Activated T-cell treated with anti-CD3 and anti-CD28 coated beads, Interleukin-2, amount 50 U/mL, for 72 hours (primary cell): ENCODE data around the gene IQGAP2. TPM values are rescaled to one million over a fixed set of nuclear protein-coding genes. Genes with fewer than 3 reads are reported as not detected.
"Not testable (repeated sequence)": the region's sequence is repeated elsewhere in the genome, so short reads cannot be mapped to it uniquely, and the experiment has no call there.

Source experiments
- ATAC-seq, 2 donors: fragments of 150-1000 bp; cut with Tn5 transposase; replicated peaks in 1 of 2; 2 replicates each; pipeline ENCODE4 v1.10.0; 2021; ENCODE audit warnings: moderate library complexity in 2 of 2, mild to moderate bottlenecking in 1 of 2
- DNase-seq, 2 donors: peaks; one replicate each; pipeline ENCODE4 v3.0.0; 2021 to 2022; ENCODE audit warnings: mixed read lengths in 1 of 2
- H3K27ac Mint-ChIP-seq: one replicate; pipeline ENCODE4 v1.8.0; 2022; ENCODE audit warnings: mild to moderate bottlenecking, moderate library complexity, mixed read lengths
- H3K27me3 Mint-ChIP-seq: one replicate; pipeline ENCODE4 v1.8.0; 2022; ENCODE audit warnings: low read depth, mixed read lengths
- H3K36me3 Mint-ChIP-seq, 2 donors: one replicate each; pipeline ENCODE4 v1.8.0; 2022; ENCODE audit warnings: mixed read lengths in 2 of 2, mild to moderate bottlenecking in 1 of 2; ENCODE audit not compliant: insufficient read depth in 2 of 2
- H3K4me1 Mint-ChIP-seq: one replicate; pipeline ENCODE4 v1.8.0; 2022; ENCODE audit warnings: low read depth, mixed read lengths
- H3K4me3 Mint-ChIP-seq, 2 donors: one replicate each; pipeline ENCODE4 v1.8.0; 2022; ENCODE audit warnings: mild to moderate bottlenecking in 2 of 2, mixed read lengths in 2 of 2, moderate library complexity in 2 of 2
- H3K9me3 Mint-ChIP-seq, 2 donors: one replicate each; pipeline ENCODE4 v1.8.0; 2022; ENCODE audit warnings: mixed read lengths in 2 of 2
- total RNA-seq, 2 donors: library from RNA; stranded (reverse); gene quantifications; one replicate each; pipeline ENCODE4 v1.2.3, GENCODE V29; 2022

Gene IQGAP2
- total RNA-seq, 2 donors from 2014 or later, result 78.0 to 108 TPM

DNA sequence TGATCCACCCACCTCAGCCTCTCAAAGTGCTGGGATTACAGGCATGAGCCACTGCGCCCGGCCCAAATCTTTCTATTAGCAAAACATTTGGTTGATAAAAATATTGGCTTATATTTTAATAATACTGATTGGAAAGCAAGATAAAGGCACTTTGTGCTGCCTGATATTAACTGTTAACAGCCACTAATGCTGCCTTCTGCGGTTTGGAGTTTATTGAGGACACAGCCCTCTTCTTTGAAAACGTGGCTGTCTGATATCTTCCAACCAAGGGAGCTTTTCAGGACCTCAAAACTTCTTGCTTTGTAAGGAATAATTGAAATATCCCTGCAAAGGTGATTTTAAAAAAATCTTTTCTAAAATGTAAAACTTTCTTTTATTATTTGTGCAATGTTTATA, 94.0 kb downstream of the IQGAP2 start:
- H3K9me3 Mint-ChIP-seq, result no peaks in the 10 kb centered on the region
- no peak for ATAC-seq
- no peak overlapping the region for H3K27ac Mint-ChIP-seq
- no peak overlapping the region for H3K4me3 Mint-ChIP-seq
- no peak for DNase-seq
- H3K36me3 Mint-ChIP-seq, result peaks cover 0 to 2% of the 10 kb centered on the region in 2 donors
- no peaks in the 10 kb centered on the region for H3K27me3 Mint-ChIP-seq
- H3K4me1 Mint-ChIP-seq, result peaks cover 19% of the 10 kb centered on the region

DNA sequence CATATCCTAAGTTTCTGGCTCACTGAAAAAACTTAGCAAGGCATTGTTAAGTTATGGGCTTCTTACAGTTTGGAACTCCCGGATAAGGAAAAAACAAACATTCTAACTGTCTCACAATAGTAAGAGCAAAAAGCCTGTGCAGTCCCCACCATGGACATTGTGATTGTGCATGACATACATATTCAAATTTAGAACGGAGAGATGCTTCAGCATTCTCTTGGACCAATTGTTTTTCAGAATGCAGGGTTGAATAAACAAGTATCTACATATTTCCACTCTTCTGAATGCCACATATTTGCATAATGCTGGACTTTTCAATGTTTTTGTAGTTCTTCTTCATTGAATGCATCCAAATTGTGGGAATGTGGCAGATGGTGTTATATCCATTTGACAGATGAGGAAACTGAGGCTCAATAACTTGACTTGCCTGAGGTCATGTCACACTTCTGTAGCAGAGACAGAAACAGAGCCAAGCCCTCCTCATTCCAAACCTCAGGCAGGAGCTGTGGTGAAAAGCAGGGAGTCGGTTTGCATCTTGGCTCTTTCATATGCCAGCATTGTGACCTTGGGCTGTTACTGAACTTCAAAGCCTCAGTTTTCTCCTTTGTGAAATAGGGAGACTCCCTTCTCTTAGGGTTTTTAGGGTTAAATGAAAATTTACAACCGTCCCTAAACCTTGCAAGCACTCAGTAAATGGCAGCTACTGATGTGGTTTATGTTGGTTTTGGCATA, 95.1 kb downstream of the IQGAP2 start:
- Mint-ChIP-seq H3K4me1 (peaks cover 23% of the 10 kb centered on the region), H3K4me3 (no peak overlapping the region), H3K9me3 (no peaks in the 10 kb centered on the region), H3K27ac (no peak overlapping the region), H3K36me3 (peaks cover 0 to 2% of the 10 kb centered on the region in 2 donors), H3K27me3 (no peaks in the 10 kb centered on the region)
- ATAC-seq, result no peak
- no peak for DNase-seq

DNA sequence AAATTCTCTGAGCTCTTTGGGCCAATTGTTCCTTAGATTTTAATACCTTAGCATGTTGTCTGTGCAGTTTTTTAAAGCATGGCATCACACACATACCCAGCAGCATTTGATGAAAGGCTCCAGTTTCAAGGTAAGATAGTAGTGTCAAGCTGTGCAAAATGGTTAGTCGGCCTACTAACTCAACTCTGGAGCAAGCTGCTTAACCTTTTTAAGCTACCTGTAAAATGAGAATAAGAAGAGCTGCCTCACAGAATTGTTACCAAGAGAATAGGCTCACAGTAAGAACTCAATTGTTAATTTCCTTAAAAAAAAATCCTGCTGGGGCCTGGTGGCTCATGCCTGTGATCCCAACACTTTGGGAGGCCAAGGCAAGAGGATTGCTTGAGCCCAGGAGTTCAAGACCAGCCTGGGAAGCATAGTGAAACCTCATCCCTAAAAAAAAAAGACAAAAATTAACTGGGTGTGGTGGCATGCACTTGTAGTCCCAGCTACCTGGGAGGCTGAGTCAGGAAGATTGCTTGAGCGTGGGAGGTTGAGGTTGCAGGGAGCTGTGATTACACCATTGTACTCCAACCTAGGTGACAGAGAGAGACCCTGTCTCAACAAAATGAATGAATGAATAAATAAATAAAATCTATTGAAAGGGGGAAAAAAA, 96.5 kb downstream of the IQGAP2 start:
- Mint-ChIP-seq H3K4me3 (no peak overlapping the region), H3K27me3 (no peaks in the 10 kb centered on the region), H3K4me1 (peaks cover 33% of the 10 kb centered on the region), H3K9me3 (no peaks in the 10 kb centered on the region), H3K36me3 (peaks cover 0 to 2% of the 10 kb centered on the region in 2 donors), H3K27ac (peak overlapping the region; percentile 28)
- ATAC-seq (no peak), DNase-seq (no peak)

DNA sequence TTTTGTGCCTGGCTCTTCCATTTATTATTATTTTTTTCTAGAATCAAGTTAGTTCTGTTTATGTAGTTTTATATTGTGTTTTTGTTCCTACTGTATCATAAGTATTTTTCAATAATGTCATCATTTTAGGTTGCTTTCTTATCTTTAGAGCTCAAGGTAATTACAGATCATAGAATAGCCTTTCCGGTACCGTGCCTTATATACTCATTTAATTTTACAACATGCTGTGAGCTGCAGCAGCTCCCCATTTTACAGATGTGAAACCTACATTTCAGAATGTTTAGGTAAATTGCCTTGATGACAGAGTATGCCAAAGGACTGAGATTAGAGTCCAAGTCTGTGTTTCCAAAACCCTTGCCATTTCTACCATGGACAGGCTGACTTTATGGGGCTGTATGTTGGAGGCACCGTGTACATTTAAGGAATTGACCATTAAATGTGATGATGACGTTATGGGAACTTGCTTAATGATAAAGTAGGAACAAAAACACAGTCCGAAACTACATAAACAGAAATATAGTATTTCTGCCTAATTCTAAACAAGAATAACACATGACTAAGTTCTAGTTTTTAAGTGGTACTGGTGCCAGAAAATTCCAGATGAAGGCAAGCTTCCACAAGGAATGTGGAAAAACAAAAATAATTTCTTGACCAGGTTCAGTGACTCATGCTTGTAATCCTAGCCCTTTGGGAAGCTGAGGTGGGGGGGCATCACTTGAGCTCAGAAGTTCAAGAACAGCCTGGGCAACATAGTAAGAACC, 97.7 kb downstream of the IQGAP2 start:
- H3K36me3 Mint-ChIP-seq, result peaks cover 0 to 2% of the 10 kb centered on the region in 2 donors
- no peak overlapping the region for H3K4me3 Mint-ChIP-seq
- ATAC-seq (no peak), DNase-seq (no peak)
- peak overlapping the region; percentile 30 for H3K27ac Mint-ChIP-seq
- H3K4me1 Mint-ChIP-seq, result peaks cover 31% of the 10 kb centered on the region
- H3K9me3 Mint-ChIP-seq, result no peaks in the 10 kb centered on the region
- H3K27me3 Mint-ChIP-seq, result no peaks in the 10 kb centered on the region

DNA sequence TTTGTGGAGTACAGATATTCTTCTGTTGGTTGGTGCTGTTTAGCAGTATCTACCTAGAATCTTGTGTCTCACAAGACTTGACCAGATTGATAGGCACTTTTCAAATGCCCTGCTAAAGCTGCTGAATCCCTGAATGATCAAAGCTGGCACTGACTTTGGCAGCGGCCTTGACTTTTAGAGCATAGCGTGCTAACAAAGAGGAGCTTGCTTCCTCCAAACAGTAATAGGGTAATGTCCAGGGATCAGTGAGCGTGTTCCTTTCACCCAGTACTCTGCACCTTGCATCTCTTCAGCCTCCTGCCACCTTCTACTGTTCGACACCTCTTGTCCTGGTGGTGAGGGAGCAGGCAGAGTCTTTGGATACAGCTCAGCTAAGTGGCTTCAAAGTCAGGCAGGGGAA, 100.8 kb downstream of the IQGAP2 start:
- peaks cover 25% of the 10 kb centered on the region for H3K4me1 Mint-ChIP-seq
- DNase-seq, result no peak
- no peak for ATAC-seq
- no peak overlapping the region for H3K27ac Mint-ChIP-seq
- no peak overlapping the region for H3K4me3 Mint-ChIP-seq
- no peaks in the 10 kb centered on the region for H3K27me3 Mint-ChIP-seq
- peaks cover 0 to 3% of the 10 kb centered on the region in 2 donors for H3K36me3 Mint-ChIP-seq
- H3K9me3 Mint-ChIP-seq, result no peaks in the 10 kb centered on the region

DNA sequence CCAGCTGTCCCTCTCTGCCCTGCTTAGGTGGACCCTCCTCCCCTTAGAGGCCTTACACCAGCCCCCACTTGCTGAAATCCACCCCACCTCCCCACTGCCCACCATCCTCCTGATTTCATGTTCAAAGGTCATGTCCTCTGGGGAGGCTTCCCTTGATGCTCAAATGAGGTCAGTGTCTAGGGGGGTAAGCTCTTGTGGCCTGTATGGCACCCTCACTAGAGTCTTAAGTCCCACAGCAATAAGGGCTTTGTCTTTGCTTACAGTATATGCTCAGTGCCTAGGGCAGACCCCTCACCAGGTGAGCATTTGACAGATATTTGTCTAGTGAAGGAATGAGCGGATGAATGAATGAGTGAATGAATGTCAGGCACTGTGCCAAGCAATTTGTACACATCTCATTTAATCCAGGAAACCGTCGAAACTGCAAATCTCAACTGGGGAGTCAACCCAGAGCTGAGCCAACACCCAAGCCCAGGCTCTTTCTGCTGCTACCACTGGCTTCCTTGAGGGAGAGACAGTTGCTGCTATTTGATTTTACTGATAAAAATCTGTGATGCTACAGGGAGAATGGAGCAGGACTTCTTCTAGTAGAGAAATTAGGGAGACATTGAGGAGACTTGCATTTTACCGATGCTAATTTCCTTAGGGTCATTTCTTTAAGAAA, 101.9 kb downstream of the IQGAP2 start:
- Mint-ChIP-seq H3K4me1 (peaks cover 25% of the 10 kb centered on the region), H3K4me3 (no peak overlapping the region), H3K36me3 (peaks cover 0 to 1% of the 10 kb centered on the region in 2 donors), H3K9me3 (no peaks in the 10 kb centered on the region), H3K27me3 (no peaks in the 10 kb centered on the region), H3K27ac (peak overlapping the region; percentile 65)
- DNase-seq, result no peak
- no peak for ATAC-seq

DNA sequence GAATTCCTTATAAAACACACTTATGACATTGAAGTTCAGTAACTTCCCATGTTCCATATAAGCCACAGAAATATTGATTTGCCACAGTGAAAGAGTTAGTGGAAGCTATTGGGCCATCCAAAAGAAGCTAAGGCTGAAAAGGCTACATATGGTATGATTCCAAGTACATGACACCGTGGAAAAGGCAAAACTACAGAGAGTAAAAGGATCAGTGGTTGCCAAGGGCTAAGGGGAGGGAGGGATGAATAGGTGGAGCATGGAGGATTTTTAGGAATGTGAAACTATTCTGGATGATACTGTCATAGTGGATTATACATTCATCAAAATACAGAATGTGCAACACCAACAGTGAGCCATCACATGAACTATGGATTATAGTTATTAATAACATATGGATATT, 110.4 kb downstream of the IQGAP2 start:
- ATAC-seq (no peak), DNase-seq (no peak)
- H3K4me1 Mint-ChIP-seq, result peaks cover 2% of the 10 kb centered on the region
- H3K9me3 Mint-ChIP-seq, result peaks cover 2 to 3% of the 10 kb centered on the region in 2 donors
- H3K27me3 Mint-ChIP-seq, result no peaks in the 10 kb centered on the region
- H3K27ac Mint-ChIP-seq, result no peak overlapping the region
- peaks cover 3% of the 10 kb centered on the region in 2 donors for H3K36me3 Mint-ChIP-seq
- H3K4me3 Mint-ChIP-seq, result no peak overlapping the region

DNA sequence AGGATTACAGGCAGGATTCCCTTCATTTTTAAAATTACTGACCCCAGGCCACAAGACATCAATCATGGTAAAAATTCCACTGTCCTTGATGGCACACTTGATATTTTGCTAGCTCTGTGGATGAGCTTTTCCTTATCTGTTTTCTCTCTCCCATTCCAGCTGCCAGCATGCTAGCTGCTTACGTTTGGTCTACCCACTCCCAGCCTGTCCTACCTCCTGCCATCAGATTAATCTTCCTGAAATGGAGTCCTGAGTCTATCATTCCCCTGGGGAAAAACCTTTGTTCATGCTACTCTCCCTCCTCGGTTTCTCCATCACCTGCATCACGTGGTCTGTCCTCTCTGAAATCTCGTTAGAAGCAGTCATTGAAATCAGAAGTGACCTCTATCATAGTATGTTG, 111.2 kb downstream of the IQGAP2 start:
- Mint-ChIP-seq H3K36me3 (peaks cover 5% of the 10 kb centered on the region in 2 donors), H3K27ac (no peak overlapping the region), H3K4me1 (peaks cover 4% of the 10 kb centered on the region), H3K9me3 (peaks cover 3 to 5% of the 10 kb centered on the region in 2 donors), H3K27me3 (no peaks in the 10 kb centered on the region), H3K4me3 (no peak overlapping the region)
- no peak for DNase-seq
- no peak for ATAC-seq

DNA sequence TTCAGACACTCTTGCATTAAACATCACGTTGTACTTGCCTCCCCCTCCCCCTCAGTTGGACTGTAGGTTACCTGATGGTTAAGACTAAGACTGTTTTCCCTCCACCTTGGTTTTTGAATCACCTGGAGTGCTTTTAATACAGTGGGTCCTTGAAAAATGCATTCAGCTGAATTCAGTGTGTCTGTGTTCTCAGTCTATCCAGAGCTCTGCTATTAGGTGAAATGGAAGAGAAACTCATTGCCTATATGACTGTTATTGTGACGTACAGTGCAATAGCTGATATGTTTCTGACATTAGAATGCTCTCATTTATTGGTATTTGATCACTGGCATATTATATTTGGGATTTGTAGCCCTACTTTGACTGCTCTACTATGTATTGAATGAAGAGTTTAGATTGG, 111.6 kb downstream of the IQGAP2 start:
- Mint-ChIP-seq H3K27me3 (no peaks in the 10 kb centered on the region), H3K36me3 (peaks cover 5% of the 10 kb centered on the region in 2 donors), H3K4me1 (peaks cover 6% of the 10 kb centered on the region), H3K4me3 (no peak overlapping the region), H3K27ac (no peak overlapping the region), H3K9me3 (peaks cover 3 to 5% of the 10 kb centered on the region in 2 donors)
- DNase-seq, result no peak
- no peak for ATAC-seq

DNA sequence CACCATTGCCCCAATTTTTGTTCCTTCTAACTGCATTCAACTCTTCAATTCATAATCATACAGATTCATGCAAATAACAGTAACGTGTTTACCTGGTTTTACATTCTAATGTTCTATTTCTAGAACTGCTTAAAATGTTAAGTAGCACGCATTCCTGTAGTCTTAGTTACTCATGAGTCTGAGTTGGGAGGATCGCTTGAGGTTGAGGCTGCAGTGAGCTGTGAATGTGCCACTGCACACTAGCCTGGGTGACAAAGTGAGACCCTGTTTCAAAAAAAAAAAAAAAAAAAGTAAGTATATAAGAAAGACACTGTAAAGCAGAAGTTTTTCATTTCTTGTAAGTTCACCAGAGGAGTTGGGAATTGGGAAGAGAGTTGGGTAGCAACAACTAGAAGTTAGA, 114.2 kb downstream of the IQGAP2 start:
- Mint-ChIP-seq H3K27me3 (no peaks in the 10 kb centered on the region), H3K4me1 (peaks cover 23% of the 10 kb centered on the region), H3K9me3 (peaks cover 3 to 5% of the 10 kb centered on the region in 2 donors), H3K36me3 (peaks cover 5 to 9% of the 10 kb centered on the region in 2 donors), H3K4me3 (no peak overlapping the region), H3K27ac (no peak overlapping the region)
- DNase-seq (no peak), ATAC-seq (no peak)

DNA sequence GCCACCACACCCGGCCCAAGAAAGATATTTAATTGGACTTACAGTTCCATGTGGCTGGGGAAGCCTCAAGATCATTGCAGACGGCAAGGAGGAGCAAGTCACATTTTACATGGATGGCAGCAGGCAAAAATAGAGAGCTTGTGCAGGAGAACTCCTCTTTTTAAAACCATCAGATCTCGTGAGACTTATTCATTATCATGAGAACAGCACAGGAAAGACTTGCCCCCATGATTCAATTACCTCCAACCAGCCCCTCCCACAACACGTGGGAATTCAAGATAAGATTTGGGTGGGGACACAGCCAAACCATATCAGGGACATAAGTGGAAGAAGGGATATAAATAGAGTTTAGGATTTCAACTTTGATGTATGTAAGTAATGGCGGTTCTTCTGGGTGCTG, 115.2 kb downstream of the IQGAP2 start:
- H3K27me3 Mint-ChIP-seq, result not testable (repeated sequence)
- peak overlapping the region; percentile 15 for H3K27ac Mint-ChIP-seq
- H3K4me1 Mint-ChIP-seq, result peaks cover 32% of the 10 kb centered on the region

DNA sequence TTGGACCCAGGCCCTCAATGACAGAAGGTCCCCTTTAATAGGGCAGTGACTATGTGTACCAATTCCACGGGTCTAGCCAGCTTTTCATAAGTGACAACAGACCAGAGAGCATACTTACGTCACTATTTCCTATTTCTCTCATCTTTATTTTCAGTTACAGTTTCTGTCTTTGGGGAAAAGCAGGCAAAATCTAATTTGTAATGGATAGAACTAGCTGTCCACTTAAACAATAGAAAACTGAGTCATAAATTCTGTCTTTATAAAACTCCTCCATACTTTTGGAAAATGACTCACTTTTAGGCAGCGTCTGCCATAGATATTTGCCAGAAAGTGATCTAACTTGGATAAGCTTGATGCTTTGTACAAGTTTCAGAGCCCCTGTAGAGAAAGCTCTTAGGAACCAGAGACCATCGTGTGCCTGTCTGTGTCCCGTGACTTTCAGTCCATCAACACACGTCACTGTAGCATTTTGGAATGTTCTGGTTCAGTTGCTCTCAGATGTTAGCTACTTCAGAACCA, 118.2 kb downstream of the IQGAP2 start:
- DNase-seq (no peak), ATAC-seq (peak; percentile 85 to 87)
- Mint-ChIP-seq H3K27ac (peak overlapping the region; percentile 98), H3K36me3 (peaks cover 5 to 6% of the 10 kb centered on the region in 2 donors), H3K4me3 (peak overlapping the region; percentile 53 to 76), H3K4me1 (peaks cover 55% of the 10 kb centered on the region), H3K27me3 (no peaks in the 10 kb centered on the region), H3K9me3 (peaks cover 3% of the 10 kb centered on the region in 2 donors)

More for the DNA sequence above, 115.2 kb downstream of the IQGAP2 start:
- ATAC-seq, H3K4me3 Mint-ChIP-seq, H3K36me3 Mint-ChIP-seq, DNase-seq, H3K9me3 Mint-ChIP-seq: not testable (repeated sequence)
